Gastroesophageal sphincter (tissue), 3 donors: ENCODE measurements around the gene GIGYF1.

Source experiments
- CTCF ChIP-seq, 4 experiments: fragments of 200-600 bp in 2 of 4; fragments of 450-650 bp in 2 of 4; sonication (generic) in 1 of 4; IDR thresholded peaks; one replicate each; pipeline ENCODE4 v1.5.1; 2017 to 2019; ENCODE audit warnings: antibody characterized with exemption in 4 of 4, mild to moderate bottlenecking in 2 of 4, moderate library complexity in 2 of 4
- EP300 ChIP-seq: sonication (generic); formaldehyde crosslinking; IDR thresholded peaks from one replicate; pipeline ENCODE4 v1.6.1; 2017; ENCODE audit warnings: antibody characterized with exemption, mild to moderate bottlenecking
- POLR2A ChIP-seq, 2 donors: fragments of 450-650 bp; IDR thresholded peaks; one replicate each; pipeline ENCODE4 v1.6.1; 2017; ENCODE audit warnings: antibody characterized with exemption in 2 of 2, mild to moderate bottlenecking in 2 of 2, moderate library complexity in 1 of 2

GRCh38 chr7:100640517-100641440 is 53.3 kb downstream of the GIGYF1 start:
- TF ChIP-seq POLR2A (IDR thresholded peaks at IDR 0.05): no peak
- TF ChIP-seq CTCF (IDR thresholded peaks at IDR 0.05): no peak
- no peak for TF ChIP-seq EP300
